Measurements from ENCODE around the gene TNFRSF12A. TPM values are rescaled to one million over a fixed set of nuclear protein-coding genes. Genes with fewer than 3 reads are reported as not detected.
"Not testable (repeated sequence)": the region's sequence is repeated elsewhere in the genome, so short reads cannot be mapped to it uniquely, and the experiment has no call there.

TNFRSF12A gene
- total RNA-seq, 4 donors from 2014 or later: 2.3 to 59.6 (median 30.5) TPM

DNA sequence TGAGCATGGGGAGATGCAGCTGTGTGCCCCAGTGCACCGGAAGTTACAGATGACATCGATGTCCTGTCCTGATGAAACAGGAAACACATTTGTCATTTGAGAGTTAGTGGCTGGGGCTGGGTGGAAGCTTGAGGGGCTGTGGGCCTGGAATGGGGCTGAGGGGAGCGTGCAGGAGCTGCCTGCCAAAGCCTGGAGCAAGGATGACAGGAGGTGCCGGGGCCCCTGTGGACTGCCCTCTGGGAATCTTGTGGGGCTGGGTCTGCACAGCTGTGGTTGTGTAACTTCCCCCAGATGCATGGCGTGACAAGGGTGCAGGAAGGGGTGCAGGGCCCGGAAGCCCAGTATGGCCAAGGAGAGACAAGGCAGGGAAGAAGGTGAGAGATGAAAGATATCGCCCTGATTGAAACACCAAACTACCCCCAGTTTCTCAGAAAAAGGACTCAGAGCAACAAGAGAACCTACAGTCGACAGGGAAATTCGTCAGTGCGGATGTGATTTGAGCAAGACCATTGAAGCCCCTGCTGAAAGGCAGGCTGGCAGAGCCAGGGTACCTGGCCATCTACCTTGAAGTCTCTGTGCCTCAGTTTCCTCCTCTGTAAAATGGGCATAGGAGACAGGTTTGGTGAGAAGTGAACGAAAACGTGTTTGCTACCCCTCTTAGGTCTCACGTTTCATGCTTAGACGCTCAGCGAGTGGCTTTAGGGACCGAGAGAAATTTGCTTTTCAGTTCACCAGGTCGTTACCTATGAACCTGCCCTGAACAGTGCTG, 35.0 kb downstream of the TNFRSF12A start:
- H3K4me3 ChIP-seq: no peak overlapping the region
- H3K27ac ChIP-seq: no peak overlapping the region
- TF ChIP-seq, protein P1, sequence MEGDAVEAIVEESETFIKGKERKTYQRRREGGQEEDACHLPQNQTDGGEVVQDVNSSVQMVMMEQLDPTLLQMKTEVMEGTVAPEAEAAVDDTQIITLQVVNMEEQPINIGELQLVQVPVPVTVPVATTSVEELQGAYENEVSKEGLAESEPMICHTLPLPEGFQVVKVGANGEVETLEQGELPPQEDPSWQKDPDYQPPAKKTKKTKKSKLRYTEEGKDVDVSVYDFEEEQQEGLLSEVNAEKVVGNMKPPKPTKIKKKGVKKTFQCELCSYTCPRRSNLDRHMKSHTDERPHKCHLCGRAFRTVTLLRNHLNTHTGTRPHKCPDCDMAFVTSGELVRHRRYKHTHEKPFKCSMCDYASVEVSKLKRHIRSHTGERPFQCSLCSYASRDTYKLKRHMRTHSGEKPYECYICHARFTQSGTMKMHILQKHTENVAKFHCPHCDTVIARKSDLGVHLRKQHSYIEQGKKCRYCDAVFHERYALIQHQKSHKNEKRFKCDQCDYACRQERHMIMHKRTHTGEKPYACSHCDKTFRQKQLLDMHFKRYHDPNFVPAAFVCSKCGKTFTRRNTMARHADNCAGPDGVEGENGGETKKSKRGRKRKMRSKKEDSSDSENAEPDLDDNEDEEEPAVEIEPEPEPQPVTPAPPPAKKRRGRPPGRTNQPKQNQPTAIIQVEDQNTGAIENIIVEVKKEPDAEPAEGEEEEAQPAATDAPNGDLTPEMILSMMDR (IDR thresholded peaks at IDR 0.05): no peak
- TF ChIP-seq EP300 (IDR thresholded peaks at IDR 0.05): no peak
- no peak for TF ChIP-seq POLR2AphosphoS5 (IDR thresholded peaks at IDR 0.05)
- no peak for TF ChIP-seq POLR2A (IDR thresholded peaks at IDR 0.05)
- peaks cover 19% of the 10 kb centered on the region for H3K4me1 ChIP-seq
- 83% methylated on average over 17 of the region's 17 CpGs for WGBS
- H3K27me3 ChIP-seq: peaks cover 2% of the 10 kb centered on the region
- DNase-seq (ENCODE audit: low spot score in 2 of 2): no peak
- H3K36me3 ChIP-seq: no peaks in the 10 kb centered on the region
- no peaks in the 10 kb centered on the region for H3K9me3 ChIP-seq

DNA sequence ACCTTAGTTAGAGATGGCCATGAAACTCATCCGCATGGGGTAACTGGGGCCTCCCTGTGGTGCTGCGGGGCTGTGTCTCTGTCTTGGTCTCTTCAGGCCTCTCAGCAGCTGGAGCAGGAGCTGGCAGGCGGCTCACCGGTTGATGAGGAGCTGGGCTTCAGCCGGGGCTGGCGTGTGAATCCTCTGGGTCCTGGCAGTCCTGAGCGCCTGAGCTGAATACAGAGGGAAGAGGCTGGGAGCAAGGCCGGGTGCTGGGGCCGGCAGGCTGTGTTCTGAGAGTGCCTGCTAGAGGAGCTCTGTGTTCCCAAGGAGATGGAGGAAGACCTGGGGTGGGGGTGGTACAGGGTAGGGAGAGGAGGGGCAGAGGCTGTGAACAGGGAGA, 35.6 kb downstream of the TNFRSF12A start:
- not testable (repeated sequence) for DNase-seq (ENCODE audit: low spot score in 2 of 2); H3K9me3 ChIP-seq; H3K36me3 ChIP-seq; H3K4me3 ChIP-seq; H3K27ac ChIP-seq; H3K27me3 ChIP-seq
- 67% methylated on average over 6 of the region's 9 CpGs for WGBS
- H3K4me1 ChIP-seq: peaks cover 20% of the 10 kb centered on the region

DNA sequence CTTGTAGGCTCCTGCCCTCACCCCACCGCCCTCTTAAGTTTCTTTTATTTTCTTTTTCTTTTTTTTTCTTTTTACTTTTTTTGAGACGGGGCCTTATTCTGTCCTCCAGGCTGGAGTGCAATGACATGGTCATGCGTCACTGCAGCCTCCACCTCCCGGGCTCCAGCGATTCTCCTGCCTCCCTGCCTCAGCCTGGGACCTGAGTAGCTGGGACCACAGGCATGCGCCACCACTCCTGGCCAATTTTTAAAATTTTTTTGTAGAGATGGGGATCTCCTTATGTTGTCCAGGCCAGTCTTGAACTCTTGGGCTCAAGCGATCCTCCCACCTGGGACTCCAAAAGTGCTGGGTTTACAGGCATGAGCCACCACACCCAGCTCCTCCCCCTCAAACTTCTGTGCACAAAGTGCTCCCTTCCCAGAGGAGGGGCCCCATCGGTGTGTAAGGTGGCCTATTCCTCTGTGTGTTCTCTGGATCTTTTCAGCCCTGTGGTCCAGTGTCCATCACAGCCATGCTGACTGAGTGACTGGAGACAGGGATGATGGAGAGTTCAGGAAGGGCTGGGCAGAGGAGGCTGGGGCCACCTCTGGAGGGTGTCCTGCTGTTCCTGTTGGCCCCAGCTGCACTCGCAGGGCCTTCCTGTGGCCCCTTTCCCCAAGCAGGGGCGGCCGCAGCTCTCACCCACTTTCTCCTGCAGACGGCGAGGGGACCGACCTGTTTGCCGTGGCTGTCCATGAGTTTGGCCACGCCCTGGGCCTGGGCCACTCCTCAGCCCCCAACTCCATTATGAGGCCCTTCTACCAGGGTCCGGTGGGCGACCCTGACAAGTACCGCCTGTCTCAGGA, 36.4 kb downstream of the TNFRSF12A start:
- no peak for TF ChIP-seq POLR2A (IDR thresholded peaks at IDR 0.05)
- no peak for TF ChIP-seq POLR2AphosphoS5 (IDR thresholded peaks at IDR 0.05)
- no peak for TF ChIP-seq EP300 (IDR thresholded peaks at IDR 0.05)
- TF ChIP-seq, protein P1 (IDR thresholded peaks at IDR 0.05): no peak
- WGBS: 88% methylated on average over 8 of the region's 19 CpGs
- Histone ChIP-seq H3K4me1 (peaks cover 20% of the 10 kb centered on the region), H3K27ac (no peak overlapping the region), H3K27me3 (no peaks in the 10 kb centered on the region), H3K9me3 (no peaks in the 10 kb centered on the region), H3K4me3 (no peak overlapping the region), H3K36me3 (no peaks in the 10 kb centered on the region)
- no peak for DNase-seq (ENCODE audit: low spot score in 2 of 2)

DNA sequence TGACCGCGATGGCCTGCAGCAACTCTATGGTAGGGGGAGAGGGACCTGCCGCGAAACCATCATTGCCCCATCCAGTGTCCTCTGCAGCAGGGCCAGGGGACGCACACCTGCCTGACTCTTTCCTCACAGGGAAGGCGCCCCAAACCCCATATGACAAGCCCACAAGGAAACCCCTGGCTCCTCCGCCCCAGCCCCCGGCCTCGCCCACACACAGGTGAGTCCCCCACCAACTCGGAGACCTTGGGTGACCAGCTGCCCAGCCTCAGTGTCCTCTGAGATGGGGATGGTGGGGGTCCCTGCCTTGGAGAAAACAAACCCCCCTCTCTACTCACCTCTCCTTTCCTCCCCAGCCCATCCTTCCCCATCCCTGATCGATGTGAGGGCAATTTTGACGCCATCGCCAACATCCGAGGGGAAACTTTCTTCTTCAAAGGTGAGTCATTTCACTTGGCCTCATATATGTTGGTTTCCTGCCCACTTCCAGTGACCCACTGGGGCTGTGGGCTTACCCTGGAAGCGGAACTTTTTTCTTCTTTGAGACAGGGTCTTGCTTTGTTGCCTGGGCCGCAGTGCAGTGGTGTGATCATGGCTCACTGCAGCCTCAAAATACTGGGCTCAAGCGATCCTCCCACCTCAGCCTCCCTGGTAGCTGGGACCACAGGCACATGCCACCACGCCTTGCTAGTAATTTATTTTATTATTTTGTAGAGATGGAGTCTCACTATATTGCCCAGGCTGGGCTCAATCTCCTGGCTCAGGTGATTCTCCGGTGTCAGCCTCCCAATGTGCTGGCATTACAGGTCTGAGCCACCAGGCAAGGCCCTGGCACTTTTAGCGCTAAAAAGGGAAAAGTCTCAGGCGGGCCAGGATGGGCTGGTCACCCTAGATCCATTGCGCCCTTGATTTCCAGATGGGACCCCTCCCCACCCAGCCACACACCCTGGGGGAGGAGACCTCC, 37.3 kb downstream of the TNFRSF12A start:
- Histone ChIP-seq H3K4me3 (peak overlapping the region; percentile 89), H3K9me3 (no peaks in the 10 kb centered on the region), H3K36me3 (no peaks in the 10 kb centered on the region), H3K4me1 (peaks cover 20% of the 10 kb centered on the region), H3K27me3 (no peaks in the 10 kb centered on the region), H3K27ac (no peak overlapping the region)
- 88% methylated on average over 19 of the region's 22 CpGs for WGBS
- no peak for DNase-seq (ENCODE audit: low spot score in 2 of 2)
- TF ChIP-seq EP300 (IDR thresholded peaks at IDR 0.05) (no peak), POLR2AphosphoS5 (IDR thresholded peaks at IDR 0.05) (no peak), POLR2A (IDR thresholded peaks at IDR 0.05) (no peak)
- TF ChIP-seq, protein P1 (IDR thresholded peaks at IDR 0.05): no peak

DNA sequence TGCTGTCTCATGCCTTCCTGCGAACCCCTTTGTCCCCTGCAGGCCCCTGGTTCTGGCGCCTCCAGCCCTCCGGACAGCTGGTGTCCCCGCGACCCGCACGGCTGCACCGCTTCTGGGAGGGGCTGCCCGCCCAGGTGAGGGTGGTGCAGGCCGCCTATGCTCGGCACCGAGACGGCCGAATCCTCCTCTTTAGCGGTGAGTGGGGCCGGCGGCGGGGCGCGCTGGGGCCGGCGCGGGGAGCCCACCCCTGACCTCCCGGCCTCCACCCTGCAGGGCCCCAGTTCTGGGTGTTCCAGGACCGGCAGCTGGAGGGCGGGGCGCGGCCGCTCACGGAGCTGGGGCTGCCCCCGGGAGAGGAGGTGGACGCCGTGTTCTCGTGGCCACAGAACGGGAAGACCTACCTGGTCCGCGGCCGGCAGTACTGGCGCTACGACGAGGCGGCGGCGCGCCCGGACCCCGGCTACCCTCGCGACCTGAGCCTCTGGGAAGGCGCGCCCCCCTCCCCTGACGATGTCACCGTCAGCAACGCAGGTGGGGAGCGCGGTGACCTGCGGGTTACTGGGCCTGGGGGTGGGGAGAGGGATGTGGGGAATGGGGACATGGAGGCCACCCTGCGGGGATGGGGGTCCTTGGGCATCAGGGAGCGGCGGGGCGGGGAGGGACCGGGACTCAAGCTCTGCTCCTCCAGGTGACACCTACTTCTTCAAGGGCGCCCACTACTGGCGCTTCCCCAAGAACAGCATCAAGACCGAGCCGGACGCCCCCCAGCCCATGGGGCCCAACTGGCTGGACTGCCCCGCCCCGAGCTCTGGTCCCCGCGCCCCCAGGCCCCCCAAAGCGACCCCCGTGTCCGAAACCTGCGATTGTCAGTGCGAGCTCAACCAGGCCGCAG, 38.2 kb downstream of the TNFRSF12A start:
- no peak for DNase-seq (ENCODE audit: low spot score in 2 of 2)
- 40% methylated on average over 2 of the region's 77 CpGs for WGBS
- TF ChIP-seq EP300 (IDR thresholded peaks at IDR 0.05): no peak
- no peak for TF ChIP-seq POLR2AphosphoS5 (IDR thresholded peaks at IDR 0.05)
- TF ChIP-seq, protein P1 (IDR thresholded peaks at IDR 0.05): no peak
- no peak for TF ChIP-seq POLR2A (IDR thresholded peaks at IDR 0.05)

More for the DNA sequence above, 38.2 kb downstream of the TNFRSF12A start:
- Histone ChIP-seq H3K4me3 (peak overlapping the region; percentile 89), H3K27me3 (no peaks in the 10 kb centered on the region), H3K36me3 (no peaks in the 10 kb centered on the region), H3K27ac (peak overlapping the region; percentile 49), H3K9me3 (no peaks in the 10 kb centered on the region), H3K4me1 (peaks cover 20% of the 10 kb centered on the region)
